Activated naive CD4-positive, alpha-beta T cell treated with anti-CD3 and anti-CD28 coated beads, Interleukin-2, amount 50 U/mL, for 16 hours (primary cell): ENCODE measurements around the gene BHLHE41.

Experiments used
- DNase-seq: peaks from one replicate; pipeline ENCODE4 v3.0.0-alpha.2; 2020

Gene BHLHE41

GRCh38 chr12:26133521-26133920 is 8.7 kb upstream of the BHLHE41 start:
- no peak for DNase-seq

- DNase-seq = no peak
These were observed 8.0 kb upstream of the BHLHE41 start for GRCh38 chr12:26132866-26133265.

- no peak for DNase-seq
These were observed 7.1 kb upstream of the BHLHE41 start for GRCh38 chr12:26131936-26132335.

GRCh38 chr12:26130728-26131127 is 5.9 kb upstream of the BHLHE41 start:
- no peak for DNase-seq

GRCh38 chr12:26128168-26128567 is 3.3 kb upstream of the BHLHE41 start:
- no peak for DNase-seq

GRCh38 chr12:26127404-26127803 is 2.6 kb upstream of the BHLHE41 start:
- DNase-seq = no peak

GRCh38 chr12:26126340-26127284 is 1.8 kb upstream of the BHLHE41 start:
- DNase-seq = peak; percentile 40

- DNase-seq = peak; percentile 35
These were observed 833 bp upstream of the BHLHE41 start for GRCh38 chr12:26125400-26126339.

GRCh38 chr12:26123482-26123980 is 1.3 kb downstream of the BHLHE41 start:
- DNase-seq = no peak

GRCh38 chr12:26122681-26123481 is 2.0 kb downstream of the BHLHE41 start:
- peak; percentile 28 for DNase-seq

GRCh38 chr12:26122061-26122680 is 2.7 kb downstream of the BHLHE41 start:
- peak; percentile 28 for DNase-seq

GRCh38 chr12:26121323-26122060 is 3.3 kb downstream of the BHLHE41 start:
- no peak for DNase-seq

- DNase-seq = no peak
These were observed 4.1 kb downstream of the BHLHE41 start for GRCh38 chr12:26120561-26121274.

GRCh38 chr12:26119391-26119989 is 5.3 kb downstream of the BHLHE41 start:
- no peak for DNase-seq

- DNase-seq = no peak
These were observed 6.5 kb downstream of the BHLHE41 start for GRCh38 chr12:26118308-26118707.

GRCh38 chr12:26116829-26117715 is 7.8 kb downstream of the BHLHE41 start:
- DNase-seq = no peak

GRCh38 chr12:26114720-26115401 is 10.0 kb downstream of the BHLHE41 start:
- no peak for DNase-seq
